G401 (cell line): ENCODE data around the gene ZBTB8B. TPM values are rescaled to one million over a fixed set of nuclear protein-coding genes. Genes with fewer than 3 reads are reported as not detected.
A peak's percentile ranks its signal among the peaks of the same experiment; 100 is the strongest.
"Not testable (repeated sequence)": the region's sequence is repeated elsewhere in the genome, so short reads cannot be mapped to it uniquely, and the experiment has no call there.

Experiments
- DNase-seq: peaks from one replicate; pipeline ENCODE4 v3.0.0-alpha.2; 2015; ENCODE audit warnings: low spot score
- in situ Hi-C: cut with HindIII; loops from 2 replicates; pipeline ENCODE4 v1.10.0; 2016; ENCODE audit warnings: low sequenced_read_pairs, mixed read lengths
- total RNA-seq: library from RNA; depleted of rRNA; stranded (reverse); fragments of >200 nt; shearing (Covaris generic); gene quantifications from 2 replicates; pipeline ENCODE4 v1.2.3, GENCODE V29; 2014

Gene ZBTB8B
- total RNA-seq, 1 experiment from 2014 or later, result 0.58 TPM

- in situ Hi-C loops, result no loop called here
- no peak for DNase-seq
Observed at GRCh38 chr1:32465578-32465933, 684 bp downstream of the ZBTB8B start.

GRCh38 chr1:32466761-32467160 lies 1.9 kb downstream of the ZBTB8B start:
- DNase-seq, result no peak
- in situ Hi-C loops, result no loop called here

- in situ Hi-C loops, result no loop called here
- DNase-seq, result no peak
Observed at GRCh38 chr1:32468791-32469190, 3.9 kb downstream of the ZBTB8B start.

- no peak for DNase-seq
Observed at GRCh38 chr1:32470431-32470830, 5.6 kb downstream of the ZBTB8B start.

GRCh38 chr1:32470991-32471694 lies 6.3 kb downstream of the ZBTB8B start:
- DNase-seq, result peak; percentile 8
- in situ Hi-C loops, result no loop called here

More at GRCh38 chr1:32470431-32470830, 5.6 kb downstream of the ZBTB8B start:
- in situ Hi-C loops, result no loop called here

GRCh38 chr1:32471695-32472362 lies 7.0 kb downstream of the ZBTB8B start:
- in situ Hi-C loops, result no loop called here
- no peak for DNase-seq

GRCh38 chr1:32472966-32473365 lies 8.1 kb downstream of the ZBTB8B start:
- in situ Hi-C loops, DNase-seq: not testable (repeated sequence)

GRCh38 chr1:32474954-32475353 lies 10.1 kb downstream of the ZBTB8B start:
- DNase-seq, result no peak
- in situ Hi-C loops, result no loop called here

GRCh38 chr1:32480003-32480402 lies 15.1 kb downstream of the ZBTB8B start:
- in situ Hi-C loops, result no loop called here
- no peak for DNase-seq

GRCh38 chr1:32480761-32481160 lies 15.9 kb downstream of the ZBTB8B start:
- in situ Hi-C loops, result no loop called here
- DNase-seq, result no peak

GRCh38 chr1:32481788-32482187 lies 16.9 kb downstream of the ZBTB8B start:
- in situ Hi-C loops, DNase-seq: not testable (repeated sequence)

- in situ Hi-C loops, result no loop called here
- no peak for DNase-seq
Observed at GRCh38 chr1:32485554-32486255, 20.8 kb downstream of the ZBTB8B start.

GRCh38 chr1:32486463-32487113 lies 21.7 kb downstream of the ZBTB8B start:
- no peak for DNase-seq
- in situ Hi-C loops, result no loop called here

- in situ Hi-C loops, result no loop called here
- no peak for DNase-seq
Observed at GRCh38 chr1:32487182-32487581, 22.3 kb downstream of the ZBTB8B start.

- no peak for DNase-seq
- in situ Hi-C loops, result no loop called here
Observed at GRCh38 chr1:32489774-32490454, 25.0 kb downstream of the ZBTB8B start.

GRCh38 chr1:32491386-32491785 lies 26.5 kb downstream of the ZBTB8B start:
- DNase-seq, result no peak
- in situ Hi-C loops, result no loop called here

GRCh38 chr1:32494196-32494595 lies 29.3 kb downstream of the ZBTB8B start:
- DNase-seq, result no peak
- in situ Hi-C loops, result no loop called here

- in situ Hi-C loops, result no loop called here
- DNase-seq, result no peak
Observed at GRCh38 chr1:32494711-32495337, 30.0 kb downstream of the ZBTB8B start.

- DNase-seq, result no peak
- in situ Hi-C loops, result no loop called here
Observed at GRCh38 chr1:32496127-32496526, 31.3 kb downstream of the ZBTB8B start.
